Measurements from ENCODE around the gene TMEM179. TPM values are rescaled to one million over a fixed set of nuclear protein-coding genes. Genes with fewer than 3 reads are reported as not detected.

Gene TMEM179
- total RNA-seq, 4 donors from 2014 or later, result 0.66 to 0.84 (median 0.78) TPM; not detected in 1

DNA sequence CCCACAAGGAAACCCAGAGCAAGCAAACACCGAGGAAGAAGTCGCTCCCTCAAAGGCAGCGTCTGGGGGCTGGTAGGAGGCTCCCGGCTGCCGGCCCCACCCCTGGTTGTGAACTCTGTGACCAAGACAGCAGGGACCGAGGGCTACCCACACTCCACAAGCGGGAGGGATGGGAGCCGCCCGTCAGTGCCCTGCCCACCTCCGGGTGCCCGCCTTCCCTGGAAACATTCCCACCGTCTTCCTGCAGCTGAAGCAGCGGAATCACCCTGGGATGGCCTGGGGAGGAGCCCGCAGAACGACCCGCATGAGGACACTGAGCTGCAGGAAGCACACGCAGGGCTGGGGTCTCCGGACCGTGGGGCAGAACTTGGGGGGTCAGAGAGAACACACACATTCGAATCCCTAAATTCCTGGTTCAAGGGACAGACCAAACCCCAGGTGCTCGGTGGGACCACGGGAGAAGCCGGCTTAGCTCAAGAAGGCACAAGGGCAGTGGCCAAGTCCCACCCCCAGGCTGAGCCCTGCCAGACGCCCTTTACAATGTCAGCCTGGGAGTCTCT lies 58.5 kb downstream of the TMEM179 start:
- TF ChIP-seq EP300 (IDR thresholded peaks at IDR 0.05), result no peak
- TF ChIP-seq POLR2A (IDR thresholded peaks at IDR 0.05), result no peak
- TF ChIP-seq, protein P1, sequence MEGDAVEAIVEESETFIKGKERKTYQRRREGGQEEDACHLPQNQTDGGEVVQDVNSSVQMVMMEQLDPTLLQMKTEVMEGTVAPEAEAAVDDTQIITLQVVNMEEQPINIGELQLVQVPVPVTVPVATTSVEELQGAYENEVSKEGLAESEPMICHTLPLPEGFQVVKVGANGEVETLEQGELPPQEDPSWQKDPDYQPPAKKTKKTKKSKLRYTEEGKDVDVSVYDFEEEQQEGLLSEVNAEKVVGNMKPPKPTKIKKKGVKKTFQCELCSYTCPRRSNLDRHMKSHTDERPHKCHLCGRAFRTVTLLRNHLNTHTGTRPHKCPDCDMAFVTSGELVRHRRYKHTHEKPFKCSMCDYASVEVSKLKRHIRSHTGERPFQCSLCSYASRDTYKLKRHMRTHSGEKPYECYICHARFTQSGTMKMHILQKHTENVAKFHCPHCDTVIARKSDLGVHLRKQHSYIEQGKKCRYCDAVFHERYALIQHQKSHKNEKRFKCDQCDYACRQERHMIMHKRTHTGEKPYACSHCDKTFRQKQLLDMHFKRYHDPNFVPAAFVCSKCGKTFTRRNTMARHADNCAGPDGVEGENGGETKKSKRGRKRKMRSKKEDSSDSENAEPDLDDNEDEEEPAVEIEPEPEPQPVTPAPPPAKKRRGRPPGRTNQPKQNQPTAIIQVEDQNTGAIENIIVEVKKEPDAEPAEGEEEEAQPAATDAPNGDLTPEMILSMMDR (IDR thresholded peaks at IDR 0.05), result no peak
- Histone ChIP-seq H3K4me1 (no peaks in the 10 kb centered on the region), H3K4me3 (no peak overlapping the region), H3K27me3 (peaks cover 0 to 58% of the 10 kb centered on the region in 2 donors), H3K27ac (no peak overlapping the region), H3K9me3 (no peaks in the 10 kb centered on the region), H3K36me3 (no peaks in the 10 kb centered on the region)
- no peak for DNase-seq (ENCODE audit: low spot score in 2 of 2)
- 15 to 17% methylated on average over 22 to 24 of the region's 24 CpGs for WGBS, 2 donors

DNA sequence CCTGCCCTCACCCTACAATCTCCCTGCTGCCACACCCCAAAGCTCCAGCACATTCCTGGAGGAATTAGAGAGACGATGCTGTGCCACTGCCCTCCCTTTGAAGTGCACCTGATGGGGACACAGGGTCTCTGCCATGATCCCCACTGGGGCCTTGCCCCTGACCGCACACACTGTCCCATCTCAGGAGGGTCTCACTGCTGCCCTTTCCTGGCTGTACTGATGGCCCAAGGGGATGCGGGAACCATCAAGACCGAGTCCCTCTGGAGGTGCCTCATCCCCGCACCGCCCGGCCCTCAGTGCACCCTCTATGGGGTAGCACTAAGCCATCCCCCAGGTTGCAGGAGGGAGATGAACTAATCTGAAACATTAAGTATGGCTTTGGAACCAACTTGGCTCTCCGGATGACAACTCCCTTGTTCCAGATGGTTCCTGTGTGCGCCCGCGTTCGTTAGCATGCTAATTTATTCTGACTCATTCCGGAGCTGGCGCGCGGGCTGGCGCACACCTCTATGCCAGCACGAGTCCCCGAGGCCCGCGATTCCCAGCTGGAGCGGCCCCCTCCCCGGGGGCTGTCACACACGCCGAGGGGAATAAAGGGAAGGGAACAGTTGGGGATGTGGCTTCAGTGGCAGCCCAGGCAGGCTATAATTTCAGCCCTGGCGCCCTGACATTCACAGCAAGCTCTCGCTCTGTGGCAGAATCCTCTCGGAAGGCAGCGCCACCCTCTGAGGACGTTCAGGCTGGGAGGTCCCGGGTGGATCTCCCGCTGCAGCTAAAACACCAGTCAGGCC lies 59.2 kb downstream of the TMEM179 start:
- 47 to 51% methylated on average over 26 to 32 of the region's 32 CpGs for WGBS, 2 donors
- DNase-seq (ENCODE audit: low spot score in 2 of 2), result no peak
- TF ChIP-seq, protein P1 (IDR thresholded peaks at IDR 0.05), result no peak
- no peak for TF ChIP-seq POLR2A (IDR thresholded peaks at IDR 0.05)
- no peak for TF ChIP-seq EP300 (IDR thresholded peaks at IDR 0.05)
- no peaks in the 10 kb centered on the region for H3K9me3 ChIP-seq
- no peak overlapping the region for H3K27ac ChIP-seq
- H3K4me3 ChIP-seq, result no peak overlapping the region
- no peaks in the 10 kb centered on the region for H3K4me1 ChIP-seq
- peaks cover 0 to 58% of the 10 kb centered on the region in 2 donors for H3K27me3 ChIP-seq
- no peaks in the 10 kb centered on the region for H3K36me3 ChIP-seq

DNA sequence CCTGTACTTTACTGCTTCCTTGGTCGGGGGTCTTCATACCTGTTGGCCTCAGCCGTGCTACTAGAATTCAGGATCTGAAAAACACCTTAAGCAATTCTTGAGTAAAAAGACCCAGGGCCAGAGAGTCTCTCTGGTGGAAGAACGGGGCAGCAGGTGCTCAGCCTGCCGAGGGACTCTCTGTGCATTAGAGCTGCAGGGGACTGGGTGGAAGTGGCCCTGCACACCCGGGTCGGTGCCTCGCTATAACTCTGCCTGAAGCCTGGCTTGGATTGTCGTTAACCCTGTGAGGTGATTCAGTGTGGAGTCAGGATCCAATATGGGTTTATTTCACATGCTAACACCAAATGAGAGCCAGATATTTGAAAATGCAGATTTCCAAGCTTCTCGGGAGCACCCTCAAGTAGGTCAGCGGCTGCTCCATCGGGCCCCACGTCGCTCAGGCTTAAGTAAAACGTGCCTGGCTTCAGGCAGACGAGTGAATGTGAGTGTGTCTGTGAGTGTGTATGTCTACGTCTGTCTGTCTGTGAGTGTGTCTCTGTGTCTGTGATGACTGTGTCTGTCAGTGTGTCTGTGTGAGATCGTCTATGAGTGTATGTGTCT lies 60.1 kb downstream of the TMEM179 start:
- DNase-seq (ENCODE audit: low spot score in 2 of 2), result no peak
- 57 to 62% methylated on average over 17 of the region's 17 CpGs for WGBS, 2 donors
- Histone ChIP-seq H3K9me3 (no peaks in the 10 kb centered on the region), H3K4me3 (no peak overlapping the region), H3K36me3 (no peaks in the 10 kb centered on the region), H3K27me3 (peaks cover 0 to 58% of the 10 kb centered on the region in 2 donors), H3K27ac (no peak overlapping the region), H3K4me1 (no peaks in the 10 kb centered on the region)
- TF ChIP-seq POLR2A (IDR thresholded peaks at IDR 0.05) (no peak), EP300 (IDR thresholded peaks at IDR 0.05) (no peak)
- TF ChIP-seq, protein P1 (IDR thresholded peaks at IDR 0.05), result no peak

DNA sequence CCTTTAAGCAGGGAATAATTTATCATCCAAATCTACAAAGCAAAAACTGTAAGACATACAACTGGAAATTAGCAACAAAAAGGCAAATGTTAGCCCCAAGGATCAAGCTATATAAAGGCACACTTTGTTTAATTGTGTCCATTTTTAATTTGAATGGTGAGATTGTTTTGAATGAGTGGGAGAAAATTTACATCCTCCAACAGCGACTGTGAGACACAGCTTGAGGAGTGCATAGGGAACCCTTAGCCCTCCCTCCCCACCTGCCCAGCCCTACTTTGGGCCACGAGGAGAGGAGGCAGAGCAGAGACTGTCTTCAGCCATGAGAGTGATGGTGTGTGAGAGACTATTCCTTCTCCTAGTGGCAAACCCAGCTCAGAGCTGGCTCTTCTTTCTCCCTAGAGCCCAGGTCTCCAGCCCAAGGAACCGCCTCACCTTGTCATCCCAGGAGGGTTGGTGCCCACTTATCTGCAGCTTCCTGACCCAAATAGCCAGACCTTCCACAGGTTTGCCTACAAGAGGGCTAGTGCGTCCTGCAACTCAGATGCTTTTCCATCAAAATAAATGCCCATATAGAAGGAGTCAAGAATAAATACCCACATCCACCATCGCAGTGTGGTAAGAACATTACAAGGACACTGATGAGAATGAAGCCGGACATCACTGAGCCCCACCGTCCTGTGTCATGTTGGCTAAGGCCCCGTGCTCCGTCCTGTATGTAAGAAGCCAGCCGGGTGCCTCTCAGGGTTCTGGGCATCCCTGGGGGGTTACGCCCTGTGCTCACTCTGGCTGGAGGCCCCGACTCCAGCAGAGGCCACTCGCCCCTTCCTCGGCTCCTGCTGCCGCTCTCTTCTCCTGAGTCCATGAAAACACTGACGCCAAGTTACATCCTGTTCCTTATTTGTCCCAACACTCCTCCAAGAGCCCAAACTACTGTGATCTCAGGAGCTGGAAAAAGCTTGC lies 61.4 kb downstream of the TMEM179 start:
- Histone ChIP-seq H3K9me3 (no peaks in the 10 kb centered on the region), H3K4me3 (no peak overlapping the region), H3K27me3 (peaks cover 0 to 52% of the 10 kb centered on the region in 2 donors), H3K36me3 (no peaks in the 10 kb centered on the region), H3K4me1 (no peaks in the 10 kb centered on the region), H3K27ac (no peak overlapping the region)
- 75 to 81% methylated on average over 16 of the region's 16 CpGs for WGBS, 2 donors
- TF ChIP-seq EP300 (IDR thresholded peaks at IDR 0.05) (no peak), POLR2A (IDR thresholded peaks at IDR 0.05) (no peak)
- TF ChIP-seq, protein P1 (IDR thresholded peaks at IDR 0.05), result no peak
- no peak for DNase-seq (ENCODE audit: low spot score in 2 of 2)
